IMR-90 (cell line): ENCODE data around the gene SNX15. TPM values are rescaled to one million over a fixed set of nuclear protein-coding genes. Genes with fewer than 3 reads are reported as not detected.

Experiments
- ATAC-seq: fragments of 200-7000 bp; cut with Tn5 transposase; 2 replicates; pipeline ENCODE4 v1.9.1; 2020; ENCODE audit warnings: low read depth, mild to moderate bottlenecking, moderate library complexity
- BruUV-seq: library from RNA; stranded (reverse); fragments of 400-500 nt; replicated peaks from 2 replicates; lab custom pipeline; 2021; lab: Mats Ljungman, UMichigan
- CTCF ChIA-PET: fragments of 300-600 bp; formaldehyde crosslinking; extraction: SDS; loops from one replicate; lab custom pipeline; 2021; ENCODE audit warnings: antibody characterized with exemption; lab: Yijun Ruan, JAX
- POLR2A ChIA-PET: fragments of 300-600 bp; sonication (Branson Sonifier 250); formaldehyde crosslinking; loops from one replicate; lab custom pipeline; 2022; ENCODE audit warnings: antibody characterized with exemption; ENCODE audit not compliant: unreplicated experiment; lab: Charles Lee
- DNase-seq: peaks from one replicate; pipeline ENCODE4 v3.0.0; 2013
- H2AFZ ChIP-seq: replicated peaks from 2 replicates; pipeline ENCODE3; 2013; ENCODE audit warnings: low read length, mild to moderate bottlenecking; ENCODE audit not compliant: poor library complexity
- H2AK5ac ChIP-seq: 2 replicates; pipeline ENCODE4 v1.6.1; 2013; ENCODE audit warnings: low read depth, low read length, inconsistent platforms
- H2AK9ac ChIP-seq: replicated peaks from 2 replicates; pipeline ENCODE3; 2013; ENCODE audit warnings: mild to moderate bottlenecking, low read depth, low read length, moderate library complexity; ENCODE audit not compliant: poor library complexity
- H2BK120ac ChIP-seq: 2 replicates; pipeline ENCODE4 v1.6.1; 2013; ENCODE audit warnings: low read depth, low read length, inconsistent platforms
- H2BK15ac ChIP-seq: 3 replicates; pipeline ENCODE4 v1.6.1; 2013; ENCODE audit warnings: low read depth, low read length, inconsistent platforms
- H2BK20ac ChIP-seq: 2 replicates; pipeline ENCODE4 v1.6.1; 2013; ENCODE audit warnings: low read depth, mild to moderate bottlenecking, inconsistent platforms, low read length, moderate library complexity
- H2BK5ac ChIP-seq: 2 replicates; pipeline ENCODE4 v1.6.1; 2013; ENCODE audit warnings: mild to moderate bottlenecking, low read depth, low read length, inconsistent platforms; ENCODE audit not compliant: poor library complexity, severe bottlenecking
- H3K14ac ChIP-seq: replicated peaks from 2 replicates; pipeline ENCODE4 v1.6.1; 2013; ENCODE audit warnings: low read depth, low read length, inconsistent platforms
- H3K18ac ChIP-seq: 2 replicates; pipeline ENCODE4 v1.6.1; 2013; ENCODE audit warnings: low read depth, low read length, control low read depth
- H3K23ac ChIP-seq: 2 replicates; pipeline ENCODE4 v1.6.1; 2013; ENCODE audit warnings: low read depth, low read length, inconsistent platforms
- H3K27ac ChIP-seq: 2 replicates; pipeline ENCODE4 v1.5.1; 2013; ENCODE audit warnings: mild to moderate bottlenecking, control low read depth, low read length; ENCODE audit not compliant: insufficient read depth
- H3K27me3 ChIP-seq: 2 replicates; pipeline ENCODE4 v1.6.1; 2013; ENCODE audit warnings: low read length; ENCODE audit not compliant: control insufficient read depth, insufficient read depth
- H3K36me3 ChIP-seq: 2 replicates; pipeline ENCODE4 v1.6.1; 2013; ENCODE audit warnings: low read length, mixed read lengths; ENCODE audit not compliant: control insufficient read depth, insufficient read depth
- H3K4ac ChIP-seq: 2 replicates; pipeline ENCODE4 v1.6.1; 2013; ENCODE audit warnings: low read depth, low read length, inconsistent platforms
- H3K4me1 ChIP-seq: 2 replicates; pipeline ENCODE4 v1.6.1; 2013; ENCODE audit warnings: low read length, mixed read lengths; ENCODE audit not compliant: control insufficient read depth, insufficient read depth
- H3K4me2 ChIP-seq: 2 replicates; pipeline ENCODE4 v1.6.1; 2013; ENCODE audit warnings: low read depth, mild to moderate bottlenecking, control low read depth, low read length, moderate library complexity
- H3K4me3 ChIP-seq: 2 replicates; pipeline ENCODE4 v1.5.1; 2013; ENCODE audit warnings: low read depth, mild to moderate bottlenecking, control low read depth, low read length, moderate library complexity; ENCODE audit not compliant: insufficient read depth
- H3K56ac ChIP-seq: 2 replicates; pipeline ENCODE4 v1.6.1; 2013; ENCODE audit warnings: low read length, inconsistent platforms; ENCODE audit not compliant: insufficient read depth; ENCODE audit errors: extremely low read depth
- H3K79me1 ChIP-seq, 2 experiments: 2 replicates each; pipeline ENCODE4 v1.6.1; 2013; ENCODE audit warnings: low read length in 2 of 2, inconsistent platforms in 1 of 2, low read depth in 1 of 2
- H3K9ac ChIP-seq: 2 replicates; pipeline ENCODE4 v1.6.1; 2013; ENCODE audit warnings: low read depth, low read length, control low read depth
- H3K9me1 ChIP-seq: 2 replicates; pipeline ENCODE4 v1.6.1; 2013; ENCODE audit warnings: low read length, inconsistent platforms; ENCODE audit not compliant: insufficient read depth
- H3K9me3 ChIP-seq: 2 replicates; pipeline ENCODE4 v1.6.1; 2013; ENCODE audit warnings: low read length; ENCODE audit not compliant: control insufficient read depth, insufficient read depth
- H4K20me1 ChIP-seq: 2 replicates; pipeline ENCODE4 v1.6.1; 2013; ENCODE audit warnings: low read length, inconsistent platforms; ENCODE audit not compliant: insufficient read depth
- H4K5ac ChIP-seq: 2 replicates; pipeline ENCODE4 v1.6.1; 2013; ENCODE audit warnings: mild to moderate bottlenecking, low read depth, low read length, control low read depth
- H4K8ac ChIP-seq, 2 experiments: 2 replicates each; pipeline ENCODE4 v1.6.1; 2013; ENCODE audit warnings: low read depth in 2 of 2, low read length in 2 of 2, control low read depth in 1 of 2, inconsistent platforms in 1 of 2
- H4K91ac ChIP-seq: 2 replicates; pipeline ENCODE4 v1.6.1; 2013; ENCODE audit warnings: low read depth, low read length, inconsistent platforms; ENCODE audit not compliant: insufficient read depth
- CEBPB ChIP-seq: IDR thresholded peaks from 2 replicates; pipeline ENCODE4 v1.6.1; 2012; ENCODE audit warnings: low read depth, low read length, improper control_type of control experiment
- CHD1 ChIP-seq: IDR thresholded peaks from 2 replicates; pipeline ENCODE4 v1.6.1; 2012; ENCODE audit warnings: low read depth, low read length, improper control_type of control experiment
- CTCF ChIP-seq: conservative IDR thresholded peaks from 2 replicates; pipeline ENCODE4 v1.5.1; 2012; ENCODE audit warnings: mild to moderate bottlenecking, low read depth, low read length, improper control_type of control experiment
- ELK1 ChIP-seq: fragments of 150-350 bp; IDR thresholded peaks from 2 replicates; pipeline ENCODE4 v1.6.1; 2016; ENCODE audit warnings: low read depth, mild to moderate bottlenecking, low read length, moderate library complexity, borderline replicate concordance
- FOS ChIP-seq: fragments of 150-350 bp; IDR thresholded peaks from 2 replicates; pipeline ENCODE4 v1.6.1; 2016; ENCODE audit warnings: low read depth, low read length
- MAFK ChIP-seq: IDR thresholded peaks from 2 replicates; pipeline ENCODE4 v1.6.1; 2012; ENCODE audit warnings: low read depth, low read length, improper control_type of control experiment
- MAZ ChIP-seq: IDR thresholded peaks from 2 replicates; pipeline ENCODE4 v1.6.1; 2012; ENCODE audit warnings: low read depth, mild to moderate bottlenecking, low read length, improper control_type of control experiment, moderate library complexity, borderline replicate concordance
- RAD21 ChIP-seq: IDR thresholded peaks from 2 replicates; pipeline ENCODE4 v1.6.1; 2012; ENCODE audit warnings: low read length, improper control_type of control experiment
- RCOR1 ChIP-seq: IDR thresholded peaks from 2 replicates; pipeline ENCODE4 v1.6.1; 2012; ENCODE audit warnings: mild to moderate bottlenecking, low read length, improper control_type of control experiment; ENCODE audit not compliant: insufficient replicate concordance
- RFX5 ChIP-seq: IDR thresholded peaks from 2 replicates; pipeline ENCODE4 v1.8.0; 2012; ENCODE audit warnings: low read depth, mild to moderate bottlenecking, low read length, moderate library complexity
- USF2 ChIP-seq: fragments of 150-350 bp; IDR thresholded peaks from 2 replicates; pipeline ENCODE4 v1.6.1; 2017; ENCODE audit warnings: mild to moderate bottlenecking, antibody characterized with exemption, low read length, low read depth
- WGBS, 2 experiments: methylation state at CpG; one replicate each; pipeline versions ENCODE4 v1.1.5 to v1.1.7; 2013; ENCODE audit warnings: missing lambda C conversion rate in 2 of 2; ENCODE audit not compliant: insufficient read length in 1 of 2; ENCODE audit errors: extremely low coverage in 2 of 2; 5-methylcytosine and 5-hydroxymethylcytosine counted together
- dilution Hi-C: fragments of 300-500 bp; cut with HindIII; formaldehyde crosslinking; loops from one replicate; pipeline ENCODE4 v1.14.3; 2018; ENCODE audit warnings: low sequenced_read_pairs; ENCODE audit not compliant: unreplicated experiment
- in situ Hi-C: fragments of 300-500 bp; cut with MboI; formaldehyde crosslinking; loops from 3 replicates; pipeline ENCODE4 v1.14.3; 2019; ENCODE audit warnings: low sequenced_read_pairs, inconsistent platforms, mixed read lengths
- intact Hi-C: fragments of 100-400 bp; cut with micrococcal nuclease; formaldehyde crosslinking; loops from 2 replicates; pipeline ENCODE4 v1.10.0; 2022
- polyA plus RNA-seq, 3 experiments: library from polyadenylated mRNA; depleted of rRNA; stranded (reverse); fragments of >200 nt; gene quantifications; 2 replicates each; pipeline ENCODE4 v1.2.3, GENCODE V29; 2012; ENCODE audit warnings: low replicate concordance in 1 of 3
- total RNA-seq: library from RNA; depleted of rRNA; stranded (reverse); fragments of >200 nt; gene quantifications from 2 replicates; pipeline ENCODE4 v1.2.3, GENCODE V29; 2012

Gene SNX15
- total and polyA plus RNA-seq, 2 of the 4 experiments (the other 2 are of a cell fraction): 9.0 to 16.3 TPM

- no peak overlapping the region for H2BK15ac ChIP-seq
- TF ChIP-seq CEBPB: no peak
- no peak for TF ChIP-seq FOS
- no peak for TF ChIP-seq USF2
- no peak for TF ChIP-seq RCOR1
- TF ChIP-seq CHD1: no peak
- no peak for TF ChIP-seq CTCF
- no peak for TF ChIP-seq MAFK
- TF ChIP-seq RFX5: no peak
- TF ChIP-seq ELK1: no peak
- no peak for TF ChIP-seq RAD21
- TF ChIP-seq MAZ: no peak
- H3K56ac ChIP-seq: no peak overlapping the region
- no peak overlapping the region for H3K4me3 ChIP-seq
- CTCF ChIA-PET: interaction anchor here (0.7 kb wide), 1 partner anchor 14 kb away, joined by 8 read pairs; the partner anchor contains the start of gene NAALADL1
- H2AFZ ChIP-seq: no peak overlapping the region
- H2BK5ac ChIP-seq: no peak overlapping the region
- H3K9me1 ChIP-seq: peaks cover 13% of the 10 kb centered on the region; the same call in 1 of the 2 replicates
- WGBS, 2 experiments: no CpG with 5 or more reads among the region's 5 CpGs
- H2BK20ac ChIP-seq: no peak overlapping the region
- H3K9me3 ChIP-seq: no peaks in the 10 kb centered on the region
- no peaks in the 10 kb centered on the region for H3K27me3 ChIP-seq
- H3K79me1 ChIP-seq: peaks cover 17 to 37% of the 10 kb centered on the region in 2 experiments
- in situ Hi-C loops (no loop called here), dilution Hi-C loops (no loop called here), intact Hi-C loops (no loop called here)
- H3K14ac ChIP-seq: no peak overlapping the region
- H4K20me1 ChIP-seq: peaks cover 5% of the 10 kb centered on the region; the same call in 1 of the 2 replicates
- no peak overlapping the region for H3K27ac ChIP-seq
- H3K18ac ChIP-seq: no peak overlapping the region
- no peak overlapping the region for H4K91ac ChIP-seq
- H3K9ac ChIP-seq: no peak overlapping the region
- ATAC-seq (no peak), DNase-seq (no peak)
- no peak overlapping the region for H2BK120ac ChIP-seq
- H2AK5ac ChIP-seq: no peak overlapping the region
- no peak overlapping the region for H3K4me2 ChIP-seq
- peaks cover 13% of the 10 kb centered on the region for H3K36me3 ChIP-seq
- BruUV-seq: no TSS peak
- H2AK9ac ChIP-seq: no peak overlapping the region
- no peak overlapping the region for H4K5ac ChIP-seq
- H4K8ac ChIP-seq: no peak overlapping the region
- H3K4ac ChIP-seq: no peak overlapping the region
- POLR2A ChIA-PET: no interaction called here
- no peaks in the 10 kb centered on the region for H3K4me1 ChIP-seq
- no peak overlapping the region for H3K23ac ChIP-seq
Measured at GRCh38 chr11:65045061-65045460, 17.8 kb downstream of the SNX15 start.
